SK-MEL-5 (cell line): ENCODE measurements around the gene CCDC136. TPM values are rescaled to one million over a fixed set of nuclear protein-coding genes. Genes with fewer than 3 reads are reported as not detected.

Source experiments
- DNase-seq: peaks from one replicate; pipeline ENCODE4 v3.0.0-alpha.2; 2016; ENCODE audit warnings: low read depth, low spot score
- in situ Hi-C: cut with HindIII; loops from 2 replicates; pipeline ENCODE4 v1.10.0; 2016; ENCODE audit warnings: low sequenced_read_pairs, high pct_unique_total_duplicates, low pct_unique_long_range_greater_than_20kb
- total RNA-seq: library from RNA; depleted of rRNA; stranded (reverse); fragments of >200 nt; shearing (Covaris generic); gene quantifications from 2 replicates; pipeline ENCODE4 v1.2.3, GENCODE V29; 2014

Gene CCDC136
- total RNA-seq, 1 experiment from 2014 or later, result 14.2 TPM

DNA sequence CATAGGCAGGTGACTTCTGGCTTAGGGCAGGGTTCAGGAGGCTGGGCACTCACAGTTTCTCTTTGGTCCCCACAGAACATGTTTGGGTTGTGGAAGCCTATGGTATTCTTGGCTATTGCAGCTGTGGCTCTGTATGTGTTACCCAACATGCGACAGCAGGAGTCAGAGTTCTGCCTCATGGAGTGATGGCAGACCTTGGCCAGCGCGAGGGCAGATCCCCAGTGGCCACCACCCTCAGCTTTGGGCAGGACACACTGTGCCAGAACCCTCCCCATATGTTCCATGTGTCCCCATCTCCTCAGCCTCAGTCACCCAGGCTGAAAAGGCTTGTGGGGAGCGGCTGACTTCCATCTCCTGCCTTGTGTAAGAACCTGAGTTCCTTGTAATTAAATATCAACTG, 30.0 kb downstream of the CCDC136 start:
- in situ Hi-C loops, result no loop called here
- no peak for DNase-seq

DNA sequence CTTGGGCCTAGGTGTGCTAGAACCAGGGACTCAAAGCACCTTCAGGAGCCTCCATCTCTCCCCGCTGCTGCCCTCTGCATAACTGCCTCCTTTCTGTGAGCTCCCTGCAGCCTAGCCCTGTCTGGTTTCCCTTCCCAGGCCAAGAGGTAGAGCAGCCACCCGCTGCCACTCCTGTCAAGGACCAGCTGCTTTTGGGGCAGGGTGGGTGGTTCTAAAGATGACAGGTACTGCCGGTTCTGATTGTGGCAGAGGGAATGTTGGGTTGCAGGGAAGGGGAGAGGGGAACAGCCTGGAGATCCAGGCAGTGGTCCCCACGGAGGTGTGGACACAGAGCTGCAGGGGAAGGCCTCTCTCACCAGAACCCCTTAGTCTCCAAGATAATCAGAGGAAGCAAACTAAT, 34.7 kb downstream of the CCDC136 start:
- DNase-seq, result no peak
- in situ Hi-C loops, result no loop called here

DNA sequence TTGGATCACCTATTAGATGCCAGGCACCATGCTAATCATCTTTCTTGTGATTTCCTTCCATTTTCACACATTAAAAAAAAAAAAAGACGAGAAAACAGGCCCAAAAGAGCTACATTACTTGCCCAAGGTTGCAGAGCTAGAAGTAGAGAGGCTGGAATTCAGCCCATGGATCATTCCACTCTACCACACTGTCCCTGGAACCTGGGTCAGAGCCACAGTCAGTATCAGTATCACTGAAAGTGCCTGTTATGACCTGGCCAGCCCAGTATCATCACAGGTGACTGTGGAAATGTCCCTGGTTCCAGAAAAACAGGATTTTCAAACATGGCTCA, 35.1 kb downstream of the CCDC136 start:
- no peak for DNase-seq
- in situ Hi-C loops, result no loop called here

DNA sequence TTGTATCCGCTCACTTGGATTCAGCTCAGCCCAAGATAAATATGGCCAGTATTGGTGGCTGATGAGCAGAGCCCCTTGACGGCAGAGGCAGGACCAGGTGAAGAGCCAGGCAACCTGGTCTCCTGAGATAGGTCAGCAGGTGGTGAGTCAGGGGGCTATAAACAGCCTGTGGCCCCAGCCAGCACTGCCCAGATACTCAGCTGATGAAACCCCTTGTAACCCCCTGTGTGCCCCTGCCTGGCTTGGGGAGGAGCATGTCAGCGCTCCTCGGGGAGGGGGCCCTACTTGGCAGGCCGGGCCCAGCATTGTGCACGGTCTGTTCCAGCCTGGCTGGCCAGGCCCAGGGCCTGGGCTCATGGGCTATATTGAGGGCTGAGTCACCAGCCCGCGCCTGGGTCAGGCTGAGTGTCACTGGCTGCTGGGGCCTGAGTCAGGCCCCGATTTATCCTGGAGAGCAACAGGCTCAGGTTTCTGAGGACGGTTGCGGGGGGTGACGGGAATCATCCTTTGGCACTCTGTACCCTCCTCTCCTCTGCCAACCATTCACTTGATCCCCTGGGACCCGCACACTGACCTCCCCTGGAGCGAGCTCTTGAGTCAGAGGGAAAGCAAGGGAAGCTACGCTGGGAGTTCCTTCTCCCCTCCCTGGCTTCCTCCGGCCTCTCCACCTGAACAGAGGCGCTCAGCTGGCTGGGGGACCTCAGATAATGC, 35.6 kb downstream of the CCDC136 start:
- no peak for DNase-seq
- in situ Hi-C loops, result no loop called here

DNA sequence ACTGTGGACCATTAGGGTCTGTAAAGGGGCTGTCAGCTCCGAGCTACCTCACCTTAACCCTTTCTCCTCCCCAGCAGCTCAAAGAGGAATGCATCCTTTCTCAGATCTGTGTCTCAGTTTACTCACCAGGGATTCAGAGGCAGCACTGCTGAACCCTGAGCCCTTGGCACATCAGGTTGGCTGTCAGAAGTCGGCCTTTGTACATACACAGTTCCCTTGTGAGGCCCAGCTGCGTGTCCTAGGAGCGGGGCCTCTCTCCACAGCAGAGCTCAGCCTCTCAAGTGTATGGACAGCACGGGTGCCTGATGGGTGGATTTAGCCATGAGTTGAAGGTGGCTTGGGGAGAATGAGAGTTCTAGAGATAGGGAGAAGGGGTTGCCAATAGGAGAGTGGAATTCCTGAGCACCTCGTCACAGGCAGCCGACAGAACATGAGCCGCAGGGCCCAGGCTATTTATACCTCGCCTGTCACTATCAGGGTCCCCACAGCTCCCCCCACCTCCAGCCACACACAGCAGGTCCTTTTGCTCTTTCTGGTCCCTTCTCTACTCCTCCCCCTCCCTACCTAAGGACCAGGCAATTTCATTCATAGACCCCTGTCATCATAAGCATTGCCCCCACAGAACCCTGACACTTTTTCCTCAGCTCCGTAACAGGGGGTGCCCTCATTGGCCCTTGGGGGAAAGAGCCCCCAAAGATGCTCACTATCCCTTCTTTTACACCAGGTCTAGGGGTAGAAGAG, 36.4 kb downstream of the CCDC136 start:
- DNase-seq, result no peak
- in situ Hi-C loops, result no loop called here

DNA sequence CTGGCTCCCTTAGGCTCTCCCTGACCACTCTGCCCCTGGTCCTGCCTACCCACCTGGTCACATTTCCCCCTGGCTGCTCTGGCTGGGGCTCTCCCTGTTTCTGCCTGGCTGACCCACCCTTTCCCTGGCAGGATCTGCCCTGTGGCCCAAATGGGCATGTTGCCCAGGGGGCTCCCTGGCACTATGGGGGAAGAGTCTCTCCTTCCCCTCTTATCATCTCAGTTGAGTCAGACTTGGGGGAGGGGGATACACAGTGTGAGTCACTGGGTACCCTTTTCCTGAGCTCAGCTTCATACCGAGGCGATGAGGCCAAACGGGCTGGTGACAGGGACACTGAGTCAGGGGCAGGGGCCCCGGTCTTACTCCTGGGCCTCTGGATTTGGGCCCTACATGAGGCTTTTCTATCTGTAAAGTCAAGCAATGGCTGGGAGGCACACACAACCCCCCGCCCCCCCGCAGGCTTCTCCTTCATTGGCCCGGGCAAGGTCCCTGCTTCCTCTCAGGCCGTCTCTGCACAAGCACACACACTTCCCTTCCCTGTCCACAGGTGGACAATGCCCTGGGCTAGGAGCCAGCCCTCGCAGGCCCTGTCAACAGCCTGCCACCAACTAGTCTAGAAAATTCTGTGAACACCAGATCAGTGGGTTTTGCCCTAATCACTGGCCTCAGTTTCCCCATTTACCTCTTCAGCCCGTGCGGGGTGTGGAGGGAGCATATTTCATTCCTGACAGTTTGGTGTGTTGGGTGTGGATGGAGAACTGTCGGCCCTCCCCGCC, 37.8 kb downstream of the CCDC136 start:
- DNase-seq, result no peak
- in situ Hi-C loops, result no loop called here

DNA sequence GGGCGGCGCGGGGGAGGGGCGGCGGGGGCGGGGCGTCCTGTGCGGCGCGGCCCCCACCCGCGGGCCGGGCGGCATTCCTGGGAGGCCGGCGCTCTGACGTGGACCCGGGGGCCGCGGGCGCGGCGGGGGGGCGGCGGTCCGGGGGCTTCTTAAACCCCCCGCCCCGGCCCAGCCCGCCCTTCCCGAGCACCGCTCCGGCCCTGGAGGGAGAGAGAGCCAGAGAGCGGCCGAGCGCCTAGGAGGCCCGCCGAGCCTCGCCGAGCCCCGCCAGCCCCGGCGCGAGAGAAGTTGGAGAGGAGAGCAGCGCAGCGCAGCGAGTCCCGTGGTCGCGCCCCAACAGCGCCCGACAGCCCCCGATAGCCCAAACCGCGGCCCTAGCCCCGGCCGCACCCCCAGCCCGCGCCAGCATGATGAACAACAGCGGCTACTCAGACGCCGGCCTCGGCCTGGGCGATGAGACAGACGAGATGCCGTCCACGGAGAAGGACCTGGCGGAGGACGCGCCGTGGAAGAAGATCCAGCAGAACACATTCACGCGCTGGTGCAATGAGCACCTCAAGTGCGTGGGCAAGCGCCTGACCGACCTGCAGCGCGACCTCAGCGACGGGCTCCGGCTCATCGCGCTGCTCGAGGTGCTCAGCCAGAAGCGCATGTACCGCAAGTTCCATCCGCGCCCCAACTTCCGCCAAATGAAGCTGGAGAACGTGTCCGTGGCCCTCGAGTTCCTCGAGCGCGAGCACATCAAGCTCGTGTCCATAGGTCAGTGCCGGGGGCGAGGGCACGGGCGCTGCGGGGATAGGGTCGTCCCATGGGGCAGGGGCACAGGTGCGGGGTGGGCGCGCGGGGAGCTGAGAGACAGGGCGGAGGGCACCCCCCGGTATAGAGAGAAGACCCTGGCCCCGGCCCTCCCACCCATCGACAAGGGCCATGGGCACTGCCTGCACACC, 38.7 kb downstream of the CCDC136 start, which contains the start of gene FLNC:
TSS of gene FLNC (plus strand) at position 176 of the 947 bp plus-strand sequence. CDS start at position 408, 232 bp downstream.
- in situ Hi-C loops, result no loop called here

DNA sequence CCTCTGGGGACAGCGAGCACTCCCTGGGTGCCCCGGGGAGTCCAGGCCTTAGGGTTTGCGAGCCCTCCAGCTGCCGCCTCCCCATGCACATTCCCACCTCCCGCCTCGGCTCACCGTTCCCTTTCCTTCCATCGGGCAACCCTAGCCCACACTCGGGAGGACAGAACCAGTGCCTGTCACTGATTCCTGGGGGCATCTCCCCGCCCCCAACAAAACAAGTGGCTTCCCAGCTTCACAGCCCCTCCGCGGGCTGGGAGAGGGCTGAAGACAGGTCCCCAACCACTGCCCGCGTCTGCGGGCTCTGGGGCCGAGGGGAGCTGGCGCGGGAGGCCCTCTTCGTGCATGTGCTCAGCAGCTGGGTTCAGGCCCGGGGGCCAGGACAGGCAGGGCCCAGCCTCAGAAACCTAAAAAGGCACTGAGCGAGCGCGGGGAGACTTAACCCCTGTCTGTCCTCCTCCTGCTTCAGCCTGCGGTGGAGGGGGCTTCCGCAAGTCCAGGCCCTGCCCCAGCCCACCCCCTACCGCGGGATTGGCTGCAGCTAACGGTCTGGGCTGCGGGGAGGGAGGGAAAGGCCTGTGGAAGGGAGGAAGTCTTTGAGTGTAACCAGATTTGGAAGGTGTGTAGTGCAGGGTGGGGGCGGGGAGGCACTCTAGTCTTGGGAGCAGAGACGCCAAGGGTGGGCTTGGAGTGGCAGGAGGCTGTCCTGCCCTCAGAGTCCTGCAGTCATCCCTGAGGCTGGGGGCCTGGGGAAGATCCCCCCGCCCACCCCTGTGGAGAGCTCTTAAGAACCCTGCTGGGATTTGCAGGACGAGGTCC, 39.6 kb downstream of the CCDC136 start:
- in situ Hi-C loops, result no loop called here
- DNase-seq, result no peak

More for the DNA sequence above, 38.7 kb downstream of the CCDC136 start, which contains the start of gene FLNC:
- no peak for DNase-seq

DNA sequence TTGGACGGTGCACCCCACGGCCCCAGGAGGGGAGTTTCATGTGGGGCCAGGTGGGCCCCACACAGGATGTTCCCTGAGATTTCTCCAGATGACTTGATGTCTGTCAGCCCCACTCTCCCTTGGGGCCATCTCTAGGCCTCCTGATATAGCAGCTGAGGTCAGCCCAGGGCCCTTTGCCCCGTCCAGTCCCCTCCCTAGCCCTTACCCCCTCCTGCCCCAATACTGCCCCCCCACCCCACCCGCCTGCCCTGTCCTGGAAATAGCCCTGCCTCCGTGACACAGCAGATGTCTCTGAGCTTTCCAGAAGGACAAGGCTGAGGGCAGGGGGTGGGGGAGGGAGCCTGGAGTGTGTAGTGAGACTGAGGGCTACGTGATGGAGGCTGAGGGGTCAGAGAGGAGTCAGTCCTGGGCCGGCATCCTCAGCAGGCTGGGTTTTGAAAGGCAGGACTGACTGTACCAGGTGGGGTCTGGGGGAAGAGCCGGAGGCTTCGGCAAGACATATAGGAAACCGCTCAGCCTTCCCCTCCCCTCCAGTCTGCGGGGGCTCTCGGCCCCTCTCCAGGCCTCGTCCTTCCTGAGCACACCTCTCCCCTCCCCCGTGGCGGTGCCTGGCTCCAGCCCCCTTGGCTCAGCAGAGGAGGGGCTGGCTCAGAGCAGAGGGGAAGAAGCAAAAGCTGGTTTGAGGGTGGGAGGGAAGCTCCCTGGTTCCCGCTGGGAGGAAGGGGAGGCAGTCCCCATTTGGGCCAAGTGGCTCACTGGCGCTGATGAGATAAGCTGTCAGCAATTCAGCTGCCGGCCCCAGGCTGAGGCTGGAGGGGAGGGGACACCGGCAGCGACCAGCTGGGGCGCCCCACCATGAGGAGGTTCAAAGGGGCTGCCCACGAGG, 40.5 kb downstream of the CCDC136 start:
- DNase-seq, result no peak
- in situ Hi-C loops, result no loop called here

DNA sequence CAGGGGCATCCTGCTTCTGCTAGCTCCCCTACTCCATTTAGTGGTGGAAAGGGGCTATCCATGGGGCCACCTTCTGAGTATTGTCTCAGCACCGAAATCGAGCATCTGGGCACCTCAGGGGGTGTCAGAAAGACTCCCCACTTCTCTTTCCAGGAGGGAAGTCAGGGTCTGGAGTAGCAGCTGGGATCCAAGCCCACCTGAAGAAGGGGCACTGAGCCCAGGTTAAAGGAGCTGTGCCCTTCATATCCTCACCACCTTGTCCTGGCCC, 41.0 kb downstream of the CCDC136 start:
- DNase-seq, result no peak

DNA sequence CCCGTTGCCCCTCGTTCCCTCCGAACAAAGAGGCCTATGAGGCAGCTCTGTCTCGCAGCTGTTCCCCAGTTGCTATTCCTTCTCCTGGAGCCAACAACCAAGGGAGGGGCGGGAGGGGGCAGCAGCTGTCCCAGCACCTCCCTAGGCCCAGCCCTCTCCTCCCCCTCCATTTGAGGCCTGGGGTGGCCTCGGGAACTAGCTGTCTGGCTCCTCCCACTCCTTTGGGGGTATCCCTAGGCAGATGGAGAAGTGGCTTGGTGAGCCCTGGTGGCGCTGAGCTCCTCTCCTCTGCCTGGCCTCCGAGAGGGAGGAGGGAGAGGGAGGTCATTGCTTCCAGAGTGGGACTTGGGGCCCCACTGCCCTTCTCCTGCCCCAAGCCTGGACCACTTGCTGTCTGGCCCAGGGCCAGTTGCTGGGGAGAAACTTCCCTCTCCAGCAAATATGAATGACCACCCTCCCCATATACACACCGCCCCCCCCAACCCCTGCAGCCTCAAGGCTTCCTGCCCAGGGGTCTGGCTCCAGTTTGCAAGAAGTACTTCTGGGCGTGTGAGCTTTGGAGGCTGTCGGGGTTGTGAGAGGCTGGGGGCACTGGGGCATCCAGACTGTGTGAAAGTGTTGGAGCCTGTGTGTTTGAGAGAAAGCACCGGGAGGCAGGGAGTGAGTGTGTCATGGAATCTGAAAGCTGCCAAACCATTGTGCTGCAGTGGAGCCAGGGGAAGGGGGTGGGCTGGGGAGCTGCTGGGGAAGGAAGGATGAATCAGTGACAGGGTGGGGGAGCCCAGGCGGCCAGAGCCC, 41.6 kb downstream of the CCDC136 start:
- in situ Hi-C loops, result no loop called here
- DNase-seq, result no peak

More for the DNA sequence above, 41.0 kb downstream of the CCDC136 start:
- in situ Hi-C loops, result no loop called here

DNA sequence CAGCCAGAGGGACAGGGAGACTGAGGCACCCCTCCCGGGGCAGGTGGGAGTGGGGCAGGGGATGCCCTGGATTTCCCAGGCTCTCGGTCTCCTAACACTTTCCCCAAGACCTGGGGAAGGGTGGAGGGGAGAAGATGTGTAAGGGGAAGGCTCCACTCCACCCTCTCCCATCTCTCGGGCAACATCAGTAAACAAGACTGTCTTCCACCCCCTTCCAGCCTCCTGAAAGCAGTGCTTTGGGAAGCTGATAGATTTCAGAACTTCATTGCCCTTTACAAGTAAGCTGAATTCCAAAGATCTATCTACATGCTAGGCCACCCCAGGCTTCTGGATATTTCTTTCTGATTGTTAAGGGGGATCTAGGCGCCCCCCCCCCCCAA, 42.2 kb downstream of the CCDC136 start:
- DNase-seq, result no peak
- in situ Hi-C loops, result no loop called here

DNA sequence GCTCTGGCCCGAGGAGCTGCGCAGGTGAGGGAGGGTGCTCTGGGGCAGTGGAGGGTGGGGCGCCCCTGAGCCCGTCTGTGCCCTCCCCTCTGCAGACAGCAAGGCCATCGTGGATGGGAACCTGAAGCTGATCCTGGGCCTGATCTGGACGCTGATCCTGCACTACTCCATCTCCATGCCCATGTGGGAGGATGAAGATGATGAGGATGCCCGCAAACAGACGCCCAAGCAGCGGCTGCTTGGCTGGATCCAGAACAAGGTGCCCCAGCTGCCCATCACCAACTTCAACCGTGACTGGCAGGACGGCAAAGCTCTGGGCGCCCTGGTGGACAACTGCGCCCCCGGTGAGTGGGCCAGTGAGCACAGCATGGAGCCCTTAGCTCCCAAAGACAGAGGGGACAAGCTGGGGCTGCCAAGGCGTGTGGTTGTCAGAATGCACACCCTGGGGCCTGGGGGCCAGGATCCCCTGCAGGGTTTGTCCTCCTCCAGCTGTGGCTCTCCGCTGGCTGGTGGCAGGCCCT, 43.5 kb downstream of the CCDC136 start:
- in situ Hi-C loops, result no loop called here
- no peak for DNase-seq

DNA sequence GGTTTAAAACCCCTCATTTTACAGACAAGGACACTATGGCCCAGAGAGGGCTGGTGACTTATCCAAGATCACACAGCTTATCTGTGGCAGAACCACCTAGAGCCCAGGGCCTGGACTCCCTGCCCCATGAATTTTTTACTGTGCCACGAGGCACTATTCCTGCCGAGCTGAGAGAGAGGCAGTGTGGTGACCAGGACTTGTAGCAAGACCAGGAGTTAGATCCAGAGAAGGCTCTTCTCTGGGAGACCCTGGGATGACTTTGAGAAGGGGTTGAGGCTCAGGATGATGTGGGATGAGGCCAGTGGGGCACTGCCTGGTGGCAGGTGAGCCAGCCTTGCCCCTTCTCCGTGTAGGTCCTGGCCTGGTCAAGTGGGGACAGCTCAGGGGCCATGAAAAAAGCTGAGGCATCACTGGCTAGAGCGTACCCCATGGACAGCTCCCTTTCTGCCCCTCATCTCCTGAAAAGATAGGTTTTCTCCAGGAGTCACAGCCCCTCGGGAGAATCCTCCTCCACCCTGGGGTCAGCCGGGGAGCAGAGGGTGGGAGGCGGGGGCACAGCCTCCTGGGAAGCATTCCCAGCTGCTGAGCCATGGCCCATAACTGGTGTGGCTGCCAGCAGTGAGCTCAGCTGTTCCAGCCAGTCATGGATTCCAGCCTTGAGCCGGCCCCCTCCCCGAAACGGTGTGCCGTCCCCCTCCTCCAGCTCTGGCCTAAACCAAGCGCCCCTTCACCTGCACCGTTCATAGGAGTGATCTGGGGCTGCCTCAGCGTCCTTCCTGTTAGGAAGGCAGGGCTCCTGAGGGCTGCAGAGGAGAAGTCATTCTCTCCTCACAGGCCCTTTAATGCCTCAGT, 44.2 kb downstream of the CCDC136 start:
- DNase-seq, result no peak
- in situ Hi-C loops, result no loop called here
